PC-9 (cell line): ENCODE data around the gene NBPF11.
"Not testable (repeated sequence)": the region's sequence is repeated elsewhere in the genome, so short reads cannot be mapped to it uniquely, and the experiment has no call there.

Experiments used
- EZH2 ChIP-seq: fragments of 200-600 bp; sonication (generic); IDR thresholded peaks from 2 replicates; pipeline ENCODE4 v1.8.0; 2017; ENCODE audit warnings: antibody characterized with exemption, low read depth
- TF ChIP-seq, protein P1 (sequence below): fragments of 200-600 bp; sonication (generic); conservative IDR thresholded peaks from 2 replicates; pipeline ENCODE4 v1.6.1; 2017; ENCODE audit warnings: mixed run types, antibody characterized with exemption, mild to moderate bottlenecking, moderate library complexity

DNA sequence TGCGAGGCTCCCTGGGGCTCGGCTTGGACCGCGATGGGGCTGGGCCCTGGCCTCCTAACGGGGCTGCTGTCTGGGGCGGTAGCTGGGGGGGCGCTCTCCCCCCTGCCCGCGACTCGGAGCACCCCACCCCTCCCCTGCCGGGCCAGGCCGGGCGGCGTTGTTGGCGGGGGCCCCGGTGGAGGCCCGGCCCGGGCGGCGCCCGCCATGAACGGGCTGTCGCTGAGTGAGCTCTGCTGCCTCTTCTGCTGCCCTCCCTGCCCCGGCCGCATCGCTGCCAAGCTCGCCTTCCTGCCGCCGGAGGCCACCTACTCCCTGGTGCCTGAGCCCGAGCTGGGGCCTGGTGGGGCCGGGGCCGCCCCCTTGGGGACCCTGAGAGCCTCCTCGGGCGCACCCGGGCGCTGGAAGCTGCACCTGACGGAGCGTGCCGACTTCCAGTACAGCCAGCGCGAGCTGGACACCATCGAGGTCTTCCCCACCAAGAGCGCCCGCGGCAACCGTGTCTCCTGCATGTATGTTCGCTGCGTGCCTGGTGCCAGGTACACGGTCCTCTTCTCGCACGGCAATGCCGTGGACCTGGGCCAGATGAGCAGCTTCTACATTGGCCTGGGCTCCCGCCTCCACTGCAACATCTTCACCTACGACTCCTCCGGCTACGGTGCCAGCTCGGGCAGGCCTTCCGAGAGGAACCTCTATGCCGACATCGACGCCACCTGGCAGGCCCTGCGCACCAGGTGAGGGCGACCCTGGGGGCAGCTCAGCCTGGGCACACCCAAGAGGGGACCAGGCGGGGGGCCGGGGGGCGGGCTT is 5.7 kb downstream of the NBPF11 start:
- TF ChIP-seq, protein P1, sequence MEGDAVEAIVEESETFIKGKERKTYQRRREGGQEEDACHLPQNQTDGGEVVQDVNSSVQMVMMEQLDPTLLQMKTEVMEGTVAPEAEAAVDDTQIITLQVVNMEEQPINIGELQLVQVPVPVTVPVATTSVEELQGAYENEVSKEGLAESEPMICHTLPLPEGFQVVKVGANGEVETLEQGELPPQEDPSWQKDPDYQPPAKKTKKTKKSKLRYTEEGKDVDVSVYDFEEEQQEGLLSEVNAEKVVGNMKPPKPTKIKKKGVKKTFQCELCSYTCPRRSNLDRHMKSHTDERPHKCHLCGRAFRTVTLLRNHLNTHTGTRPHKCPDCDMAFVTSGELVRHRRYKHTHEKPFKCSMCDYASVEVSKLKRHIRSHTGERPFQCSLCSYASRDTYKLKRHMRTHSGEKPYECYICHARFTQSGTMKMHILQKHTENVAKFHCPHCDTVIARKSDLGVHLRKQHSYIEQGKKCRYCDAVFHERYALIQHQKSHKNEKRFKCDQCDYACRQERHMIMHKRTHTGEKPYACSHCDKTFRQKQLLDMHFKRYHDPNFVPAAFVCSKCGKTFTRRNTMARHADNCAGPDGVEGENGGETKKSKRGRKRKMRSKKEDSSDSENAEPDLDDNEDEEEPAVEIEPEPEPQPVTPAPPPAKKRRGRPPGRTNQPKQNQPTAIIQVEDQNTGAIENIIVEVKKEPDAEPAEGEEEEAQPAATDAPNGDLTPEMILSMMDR = not testable (repeated sequence)
- TF ChIP-seq EZH2 = not testable (repeated sequence)
